Neural cell (in vitro differentiated cells): ENCODE data around the gene ZC3H7A. TPM values are rescaled to one million over a fixed set of nuclear protein-coding genes. Genes with fewer than 3 reads are reported as not detected.

ENCODE experiments used
- H2AFZ ChIP-seq: fragments of 200-600, 300-800 bp; sonication (generic), shearing (Covaris generic); 2 replicates; pipeline ENCODE4 v1.6.0; 2014; ENCODE audit warnings: low read depth, mild to moderate bottlenecking, antibody characterized with exemption, low read length, moderate library complexity
- H3F3A ChIP-seq: fragments of 200-600 bp; shearing (Covaris generic); 2 replicates; pipeline ENCODE4 v1.6.1; 2016; ENCODE audit warnings: mild to moderate bottlenecking, moderate library complexity, mixed read lengths, antibody characterized with exemption, low read length; ENCODE audit not compliant: insufficient read depth, poor library complexity, severe bottlenecking
- H3K27ac ChIP-seq: fragments of 200-600, 300-800 bp; sonication (generic), shearing (Covaris generic); 2 replicates; pipeline ENCODE4 v1.5.1; 2014; ENCODE audit warnings: mild to moderate bottlenecking, low read length, moderate library complexity
- H3K27me3 ChIP-seq: fragments of 300-800, 200-600 bp; sonication (generic), shearing (Covaris generic); 2 replicates; pipeline ENCODE4 v1.6.0; 2014; ENCODE audit warnings: mild to moderate bottlenecking, low read depth, low read length, moderate library complexity; ENCODE audit not compliant: insufficient read depth
- H3K36me3 ChIP-seq: fragments of 300-800, 200-600 bp; sonication (generic), shearing (Covaris generic); 2 replicates; pipeline ENCODE4 v1.5.1; 2014; ENCODE audit warnings: mild to moderate bottlenecking, antibody characterized with exemption, low read length, moderate library complexity; ENCODE audit not compliant: insufficient read depth
- H3K4me2 ChIP-seq: fragments of 300-800, 200-600 bp; sonication (generic), shearing (Covaris generic); 2 replicates; pipeline ENCODE4 v1.6.0; 2014; ENCODE audit warnings: mild to moderate bottlenecking, low read length
- H3K4me3 ChIP-seq: fragments of 300-800, 200-600 bp; sonication (generic), shearing (Covaris generic); 2 replicates; pipeline ENCODE4 v1.5.1; 2014; ENCODE audit warnings: mild to moderate bottlenecking, low read length, moderate library complexity
- H3K79me2 ChIP-seq: fragments of 200-600 bp; shearing (Covaris generic); replicated peaks from 2 replicates; pipeline ENCODE4 v1.6.0; 2014; ENCODE audit warnings: mild to moderate bottlenecking, low read length, moderate library complexity; ENCODE audit not compliant: insufficient read depth
- H3K9ac ChIP-seq: fragments of 300-800, 200-600 bp; sonication (generic), shearing (Covaris generic); 2 replicates; pipeline ENCODE4 v1.6.1; 2016; ENCODE audit warnings: mild to moderate bottlenecking, low read length, mixed read lengths
- H3K9me2 ChIP-seq: fragments of 200-600 bp; shearing (Covaris generic); 2 replicates; pipeline ENCODE4 v1.6.1; 2016; ENCODE audit warnings: mild to moderate bottlenecking, low read length, mixed read lengths; ENCODE audit not compliant: insufficient read depth
- H3K9me3 ChIP-seq: fragments of 200-600, 300-800 bp; sonication (generic), shearing (Covaris generic); 2 replicates; pipeline ENCODE4 v1.6.1; 2016; ENCODE audit warnings: mild to moderate bottlenecking, mixed run types, low read length, moderate library complexity, mixed read lengths
- H4K20me1 ChIP-seq: fragments of 200-600 bp; shearing (Covaris generic); 2 replicates; pipeline ENCODE4 v1.6.1; 2016; ENCODE audit warnings: mild to moderate bottlenecking, mixed run types; ENCODE audit not compliant: insufficient read depth
- EP300 ChIP-seq: fragments of 450-650 bp; conservative IDR thresholded peaks from 2 replicates; pipeline ENCODE4 v1.6.1; 2014; ENCODE audit warnings: antibody characterized with exemption, mild to moderate bottlenecking, moderate library complexity; ENCODE audit not compliant: poor library complexity, severe bottlenecking
- EZH2 ChIP-seq: fragments of 200-600, 300-800 bp; shearing (Covaris generic), sonication (generic); IDR thresholded peaks from 2 replicates; pipeline ENCODE4 v1.6.1; 2014; ENCODE audit warnings: antibody characterized with exemption, low read length, borderline replicate concordance, mild to moderate bottlenecking; ENCODE audit not compliant: insufficient read depth, poor library complexity, severe bottlenecking
- MXI1 ChIP-seq: fragments of 450-650 bp; conservative IDR thresholded peaks from 2 replicates; pipeline ENCODE4 v1.6.1; 2014; ENCODE audit warnings: antibody characterized with exemption, mild to moderate bottlenecking; ENCODE audit not compliant: poor library complexity, severe bottlenecking
- POLR2AphosphoS5 ChIP-seq: IDR thresholded peaks from 2 replicates; pipeline ENCODE4 v1.6.1; 2012
- RAD21 ChIP-seq: fragments of 450-650 bp; conservative IDR thresholded peaks from 2 replicates; pipeline ENCODE4 v1.6.1; 2014; ENCODE audit warnings: antibody characterized with exemption, mild to moderate bottlenecking, moderate library complexity
- SMC3 ChIP-seq: fragments of 450-650 bp; conservative IDR thresholded peaks from 2 replicates; pipeline ENCODE4 v1.6.1; 2014; ENCODE audit warnings: antibody characterized with exemption, mild to moderate bottlenecking, moderate library complexity; ENCODE audit not compliant: poor library complexity
- TAF1 ChIP-seq: IDR thresholded peaks from 2 replicates; pipeline ENCODE4 v1.6.1; 2012; ENCODE audit warnings: low read depth
- polyA plus RNA-seq: library from polyadenylated mRNA; depleted of rRNA; stranded (reverse); fragments of >200 nt; gene quantifications from 2 replicates; pipeline ENCODE4 v1.2.3, GENCODE V29; 2014
- TF ChIP-seq, protein P1 (sequence below): fragments of 450-650 bp; IDR thresholded peaks from 2 replicates; pipeline ENCODE4 v1.5.1; 2014; ENCODE audit warnings: antibody characterized with exemption, mild to moderate bottlenecking, moderate library complexity; ENCODE audit not compliant: poor library complexity, severe bottlenecking
- TF ChIP-seq, protein P2 (sequence below): IDR thresholded peaks from 2 replicates; pipeline ENCODE4 v1.6.1; 2012; ENCODE audit warnings: borderline replicate concordance

The ZC3H7A gene
- polyA plus RNA-seq, 1 donor from 2014 or later, result 67.7 TPM

DNA sequence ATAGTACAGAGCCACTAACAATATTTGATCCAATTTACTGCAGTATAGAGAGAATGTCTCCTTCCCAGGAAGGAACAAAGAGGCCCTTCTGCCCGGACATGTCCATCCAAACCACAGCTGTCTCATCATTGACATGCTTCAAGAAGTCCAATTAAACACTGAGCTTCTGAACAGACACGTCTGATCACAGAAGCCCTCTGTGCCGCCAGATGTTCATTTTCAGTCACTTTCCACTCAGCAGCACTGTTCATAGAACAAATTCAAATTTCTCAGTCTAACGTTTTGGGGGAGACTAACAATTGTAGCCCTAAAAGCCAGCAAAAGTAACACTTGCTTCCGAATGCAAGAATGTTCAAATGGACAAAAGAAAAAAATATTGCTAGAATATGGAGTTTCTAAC, 15.3 kb downstream of the ZC3H7A start:
- Histone ChIP-seq H3K4me2 (no peak overlapping the region), H3K36me3 (no peaks in the 10 kb centered on the region), H3K27me3 (no peaks in the 10 kb centered on the region), H3K9me3 (no peaks in the 10 kb centered on the region), H3K4me3 (no peak overlapping the region), H3K27ac (no peak overlapping the region), H3K9me2 (no peaks in the 10 kb centered on the region), H2AFZ (no peak overlapping the region), H4K20me1 (no peaks in the 10 kb centered on the region), H3K9ac (no peak overlapping the region), H3F3A (no peaks in the 10 kb centered on the region), H3K79me2 (peaks cover 18% of the 10 kb centered on the region)
- TF ChIP-seq, protein P1, sequence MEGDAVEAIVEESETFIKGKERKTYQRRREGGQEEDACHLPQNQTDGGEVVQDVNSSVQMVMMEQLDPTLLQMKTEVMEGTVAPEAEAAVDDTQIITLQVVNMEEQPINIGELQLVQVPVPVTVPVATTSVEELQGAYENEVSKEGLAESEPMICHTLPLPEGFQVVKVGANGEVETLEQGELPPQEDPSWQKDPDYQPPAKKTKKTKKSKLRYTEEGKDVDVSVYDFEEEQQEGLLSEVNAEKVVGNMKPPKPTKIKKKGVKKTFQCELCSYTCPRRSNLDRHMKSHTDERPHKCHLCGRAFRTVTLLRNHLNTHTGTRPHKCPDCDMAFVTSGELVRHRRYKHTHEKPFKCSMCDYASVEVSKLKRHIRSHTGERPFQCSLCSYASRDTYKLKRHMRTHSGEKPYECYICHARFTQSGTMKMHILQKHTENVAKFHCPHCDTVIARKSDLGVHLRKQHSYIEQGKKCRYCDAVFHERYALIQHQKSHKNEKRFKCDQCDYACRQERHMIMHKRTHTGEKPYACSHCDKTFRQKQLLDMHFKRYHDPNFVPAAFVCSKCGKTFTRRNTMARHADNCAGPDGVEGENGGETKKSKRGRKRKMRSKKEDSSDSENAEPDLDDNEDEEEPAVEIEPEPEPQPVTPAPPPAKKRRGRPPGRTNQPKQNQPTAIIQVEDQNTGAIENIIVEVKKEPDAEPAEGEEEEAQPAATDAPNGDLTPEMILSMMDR, result no peak
- no peak for TF ChIP-seq MXI1
- TF ChIP-seq EZH2, result no peak
- TF ChIP-seq SMC3, result no peak
- no peak for TF ChIP-seq EP300
- no peak for TF ChIP-seq TAF1
- TF ChIP-seq, protein P2, sequence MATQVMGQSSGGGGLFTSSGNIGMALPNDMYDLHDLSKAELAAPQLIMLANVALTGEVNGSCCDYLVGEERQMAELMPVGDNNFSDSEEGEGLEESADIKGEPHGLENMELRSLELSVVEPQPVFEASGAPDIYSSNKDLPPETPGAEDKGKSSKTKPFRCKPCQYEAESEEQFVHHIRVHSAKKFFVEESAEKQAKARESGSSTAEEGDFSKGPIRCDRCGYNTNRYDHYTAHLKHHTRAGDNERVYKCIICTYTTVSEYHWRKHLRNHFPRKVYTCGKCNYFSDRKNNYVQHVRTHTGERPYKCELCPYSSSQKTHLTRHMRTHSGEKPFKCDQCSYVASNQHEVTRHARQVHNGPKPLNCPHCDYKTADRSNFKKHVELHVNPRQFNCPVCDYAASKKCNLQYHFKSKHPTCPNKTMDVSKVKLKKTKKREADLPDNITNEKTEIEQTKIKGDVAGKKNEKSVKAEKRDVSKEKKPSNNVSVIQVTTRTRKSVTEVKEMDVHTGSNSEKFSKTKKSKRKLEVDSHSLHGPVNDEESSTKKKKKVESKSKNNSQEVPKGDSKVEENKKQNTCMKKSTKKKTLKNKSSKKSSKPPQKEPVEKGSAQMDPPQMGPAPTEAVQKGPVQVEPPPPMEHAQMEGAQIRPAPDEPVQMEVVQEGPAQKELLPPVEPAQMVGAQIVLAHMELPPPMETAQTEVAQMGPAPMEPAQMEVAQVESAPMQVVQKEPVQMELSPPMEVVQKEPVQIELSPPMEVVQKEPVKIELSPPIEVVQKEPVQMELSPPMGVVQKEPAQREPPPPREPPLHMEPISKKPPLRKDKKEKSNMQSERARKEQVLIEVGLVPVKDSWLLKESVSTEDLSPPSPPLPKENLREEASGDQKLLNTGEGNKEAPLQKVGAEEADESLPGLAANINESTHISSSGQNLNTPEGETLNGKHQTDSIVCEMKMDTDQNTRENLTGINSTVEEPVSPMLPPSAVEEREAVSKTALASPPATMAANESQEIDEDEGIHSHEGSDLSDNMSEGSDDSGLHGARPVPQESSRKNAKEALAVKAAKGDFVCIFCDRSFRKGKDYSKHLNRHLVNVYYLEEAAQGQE, result no peak
- no peak for TF ChIP-seq RAD21
- TF ChIP-seq POLR2AphosphoS5, result no peak

DNA sequence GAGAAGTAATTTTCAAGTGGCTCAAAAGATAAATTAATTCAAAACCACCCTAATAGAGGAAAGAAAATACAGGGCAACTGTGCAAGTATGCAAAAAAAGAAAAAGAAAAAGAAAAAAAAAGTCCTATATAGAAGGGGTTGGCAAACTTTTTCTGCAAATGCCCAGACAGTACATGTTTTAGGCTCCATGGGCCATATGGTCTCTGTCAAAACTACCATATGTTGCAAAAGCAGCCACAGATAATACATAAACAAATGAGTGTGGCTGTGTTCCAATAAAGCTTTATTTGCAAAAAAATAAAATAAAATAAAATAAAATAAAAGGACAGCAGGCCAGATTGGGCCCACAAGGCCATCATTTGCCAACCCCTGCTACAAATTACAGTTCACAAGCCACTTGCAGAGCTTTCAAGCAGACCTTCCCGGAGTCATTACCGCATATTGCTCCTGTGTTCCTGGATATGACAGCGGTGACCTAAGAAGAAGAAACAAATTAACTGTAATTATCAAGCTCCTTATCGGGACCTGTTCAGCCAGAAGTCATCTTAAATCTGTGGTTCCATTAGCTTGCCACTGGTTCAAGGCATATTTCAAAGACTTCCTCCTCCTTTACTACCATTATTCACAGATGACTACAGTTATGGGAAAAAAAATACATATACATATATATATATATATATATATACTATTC, 15.9 kb downstream of the ZC3H7A start:
- H3K79me2 ChIP-seq, result peaks cover 16% of the 10 kb centered on the region
- no peaks in the 10 kb centered on the region for H3K9me3 ChIP-seq
- no peak overlapping the region for H3K27ac ChIP-seq
- no peaks in the 10 kb centered on the region for H4K20me1 ChIP-seq
- H3K9me2 ChIP-seq, result no peaks in the 10 kb centered on the region
- no peak overlapping the region for H3K4me2 ChIP-seq
- no peaks in the 10 kb centered on the region for H3K36me3 ChIP-seq
- TF ChIP-seq MXI1 (no peak), EP300 (no peak), POLR2AphosphoS5 (no peak), TAF1 (no peak)
- TF ChIP-seq, protein P2, result no peak
- TF ChIP-seq, protein P1, result no peak
- no peaks in the 10 kb centered on the region for H3F3A ChIP-seq
- no peak overlapping the region for H3K9ac ChIP-seq
- H2AFZ ChIP-seq, result no peak overlapping the region
- H3K27me3 ChIP-seq, result no peaks in the 10 kb centered on the region
- no peak overlapping the region for H3K4me3 ChIP-seq
